ENCODE data around the gene PHC2.

- TF ChIP-seq CTCF (IDR thresholded peaks at IDR 0.05): no peak
- TF ChIP-seq POLR2A (IDR thresholded peaks at IDR 0.05): no peak
Measured at GRCh38 chr1:33354707-33355316, 76.1 kb downstream of the PHC2 start.
